PC-9 (cell line): ENCODE data around the gene PFDN4. TPM values are rescaled to one million over a fixed set of nuclear protein-coding genes. Genes with fewer than 3 reads are reported as not detected.

Source experiments
- BruUV-seq: library from RNA; stranded (reverse); fragments of 400-500 nt; replicated peaks from 2 replicates; lab custom pipeline; 2021; lab: Mats Ljungman, UMichigan
- CTCF ChIA-PET: fragments of 300-600 bp; sonication (Branson Sonifier 250); formaldehyde crosslinking; loops from one replicate; lab custom pipeline; 2022; ENCODE audit warnings: antibody characterized with exemption; lab: Charles Lee
- POLR2A ChIA-PET: fragments of 300-600 bp; sonication (Branson Sonifier 250); formaldehyde crosslinking; loops from one replicate; lab custom pipeline; 2022; ENCODE audit warnings: antibody characterized with exemption; ENCODE audit not compliant: unreplicated experiment; lab: Charles Lee
- DNase-seq, 2 experiments: peaks; one replicate each; pipeline versions ENCODE4 v3.0.0 to v3.0.0-alpha.2; 2015 to 2022; ENCODE audit warnings: mixed read lengths in 1 of 2
- H2AFZ ChIP-seq: fragments of 200-600 bp; sonication (generic); 2 replicates; pipeline ENCODE4 v1.8.1; 2017; ENCODE audit warnings: antibody characterized with exemption
- H3F3A ChIP-seq: fragments of 200-600 bp; sonication (generic); 2 replicates; pipeline ENCODE4 v1.8.1; 2017; ENCODE audit warnings: antibody characterized with exemption, mild to moderate bottlenecking, low read depth; ENCODE audit not compliant: insufficient read depth
- H3K27ac ChIP-seq: fragments of 200-600 bp; sonication (generic); 2 replicates; pipeline ENCODE4 v1.6.1; 2016; ENCODE audit warnings: mixed run types
- H3K27me3 ChIP-seq: fragments of 200-600 bp; sonication (generic); 2 replicates; pipeline ENCODE4 v1.6.1; 2016; ENCODE audit warnings: low read depth, mixed run types; ENCODE audit not compliant: insufficient read depth
- H3K36me3 ChIP-seq: fragments of 200-600 bp; sonication (generic); 2 replicates; pipeline ENCODE4 v1.6.1; 2016; ENCODE audit warnings: low read depth, mixed run types
- H3K4me1 ChIP-seq: fragments of 200-600 bp; sonication (generic); replicated peaks from 2 replicates; pipeline ENCODE4 v1.6.1; 2016; ENCODE audit warnings: mixed run types; ENCODE audit not compliant: insufficient read depth
- H3K4me2 ChIP-seq: fragments of 200-600 bp; sonication (generic); 2 replicates; pipeline ENCODE4 v1.6.1; 2017; ENCODE audit warnings: mixed run types
- H3K4me3 ChIP-seq: fragments of 200-600 bp; sonication (generic); 2 replicates; pipeline ENCODE4 v1.6.1; 2016; ENCODE audit warnings: mixed run types
- H3K79me2 ChIP-seq: fragments of 200-600 bp; sonication (generic); 2 replicates; pipeline ENCODE4 v1.6.1; 2017; ENCODE audit warnings: low read depth, mixed run types
- H3K9me2 ChIP-seq: fragments of 200-600 bp; sonication (generic); 2 replicates; pipeline ENCODE4 v1.8.1; 2017; ENCODE audit warnings: mild to moderate bottlenecking; ENCODE audit not compliant: insufficient read depth
- H3K9me3 ChIP-seq: fragments of 200-600 bp; sonication (generic); 2 replicates; pipeline ENCODE4 v1.8.1; 2016; ENCODE audit warnings: low read depth; ENCODE audit not compliant: insufficient read depth
- H4K20me1 ChIP-seq: fragments of 200-600 bp; sonication (generic); 2 replicates; pipeline ENCODE4 v1.8.1; 2017; ENCODE audit not compliant: insufficient read depth
- CTCF ChIP-seq: fragments of 200-600 bp; sonication (generic); conservative IDR thresholded peaks from 2 replicates; pipeline ENCODE4 v1.6.1; 2017; ENCODE audit warnings: mixed run types, antibody characterized with exemption, mild to moderate bottlenecking, moderate library complexity
- EZH2 ChIP-seq: fragments of 200-600 bp; sonication (generic); IDR thresholded peaks from 2 replicates; pipeline ENCODE4 v1.8.0; 2017; ENCODE audit warnings: antibody characterized with exemption, low read depth
- intact Hi-C: fragments of 100-400 bp; cut with micrococcal nuclease; formaldehyde crosslinking; loops from one replicate; pipeline ENCODE4 v1.10.0; 2022; ENCODE audit not compliant: unreplicated experiment
- total RNA-seq: library from RNA; stranded (reverse); gene quantifications from 2 replicates; pipeline ENCODE4 v1.2.3, GENCODE V29; 2021

The PFDN4 gene
- total RNA-seq, 1 experiment from 2014 or later, result 49.5 TPM

- POLR2A ChIA-PET, result interaction anchor here (0.6 kb wide), 1 partner anchor 273 kb away, joined by 4 read pairs; no protein-coding TSS in a partner anchor
- BruUV-seq, result no TSS peak
- intact Hi-C loops, result no loop called here
These were observed 42.9 kb upstream of the PFDN4 start for GRCh38 chr20:54165014-54165413.

GRCh38 chr20:54165803-54166202 lies 42.1 kb upstream of the PFDN4 start:
- Histone ChIP-seq H3K27ac (0 out of 2 replicates have a peak overlapping the region, but pooled peaks have one; percentile 4), H3K9me3 (no peaks in the 10 kb centered on the region), H3K36me3 (0 out of 2 replicates have a peak, but pooled peaks cover 3% of the 10 kb centered on the region), H3F3A (peaks cover 25% of the 10 kb centered on the region), H3K27me3 (no peaks in the 10 kb centered on the region), H3K9me2 (no peaks in the 10 kb centered on the region), H3K4me2 (0 out of 2 replicates have a peak overlapping the region, but pooled peaks have one; percentile 8), H3K79me2 (peaks cover 20% of the 10 kb centered on the region), H2AFZ (no peak overlapping the region), H3K4me1 (peaks cover 41% of the 10 kb centered on the region), H3K4me3 (no peak overlapping the region), H4K20me1 (no peaks in the 10 kb centered on the region)
- DNase-seq, result peak in 1 of 2 experiments; percentile 26
- BruUV-seq, result no TSS peak
- intact Hi-C loops, result no loop called here
- POLR2A ChIA-PET, result no interaction called here
- no peak for TF ChIP-seq CTCF
- no peak for TF ChIP-seq EZH2
- CTCF ChIA-PET, result no interaction called here

More at GRCh38 chr20:54165014-54165413, 42.9 kb upstream of the PFDN4 start:
- CTCF ChIA-PET, result no interaction called here
- Histone ChIP-seq H3K4me2 (no peak overlapping the region), H3K9me2 (no peaks in the 10 kb centered on the region), H3F3A (peaks cover 19% of the 10 kb centered on the region), H3K27me3 (no peaks in the 10 kb centered on the region), H3K4me3 (no peak overlapping the region), H3K9me3 (no peaks in the 10 kb centered on the region), H2AFZ (no peak overlapping the region), H3K27ac (no peak overlapping the region), H3K79me2 (peaks cover 12% of the 10 kb centered on the region), H3K36me3 (0 out of 2 replicates have a peak, but pooled peaks cover 3% of the 10 kb centered on the region), H4K20me1 (no peaks in the 10 kb centered on the region), H3K4me1 (peaks cover 33% of the 10 kb centered on the region)
- DNase-seq, result no peak
- TF ChIP-seq CTCF (no peak), EZH2 (no peak)

GRCh38 chr20:54166987-54167662 lies 40.8 kb upstream of the PFDN4 start:
- intact Hi-C loops, result no loop called here
- Histone ChIP-seq H3F3A (peaks cover 28% of the 10 kb centered on the region), H3K27ac (peak overlapping the region; percentile 96), H3K4me2 (peak overlapping the region; percentile 92), H4K20me1 (no peaks in the 10 kb centered on the region), H2AFZ (no peak overlapping the region), H3K4me3 (peak overlapping the region; percentile 63; the same call in 1 of the 2 replicates), H3K79me2 (peaks cover 31% of the 10 kb centered on the region), H3K9me3 (no peaks in the 10 kb centered on the region), H3K4me1 (peaks cover 46% of the 10 kb centered on the region), H3K9me2 (no peaks in the 10 kb centered on the region), H3K27me3 (no peaks in the 10 kb centered on the region), H3K36me3 (peaks cover 5% of the 10 kb centered on the region; the same call in 1 of the 2 replicates)
- CTCF ChIA-PET, result no interaction called here
- TSS peak; percentile 45 for BruUV-seq
- DNase-seq, result peak in 1 of 2 experiments; percentile 19
- TF ChIP-seq CTCF, result no peak
- no peak for TF ChIP-seq EZH2
- POLR2A ChIA-PET, result no interaction called here
